GM12878 (cell line): ENCODE results near the gene TMEM88. TPM values are rescaled to one million over a fixed set of nuclear protein-coding genes. Genes with fewer than 3 reads are reported as not detected.

Experiments
- ASH2L ChIP-seq: fragments of 300-600, 200-600 bp; sonication (generic); IDR thresholded peaks from 2 replicates; pipeline ENCODE4 v1.6.1; 2017; ENCODE audit warnings: low read depth, mild to moderate bottlenecking, borderline replicate concordance
- BCL11A ChIP-seq: IDR thresholded peaks from 2 replicates; pipeline ENCODE4 v1.6.1; 2011; ENCODE audit warnings: low read depth, low read length
- BCLAF1 ChIP-seq: fragments of 450-650 bp; IDR thresholded peaks from 2 replicates; pipeline ENCODE4 v1.6.1; 2017; ENCODE audit warnings: antibody characterized with exemption, mild to moderate bottlenecking, moderate library complexity
- CBFB ChIP-seq: IDR thresholded peaks from 2 replicates; pipeline ENCODE4 v1.6.1; 2016; ENCODE audit warnings: antibody characterized with exemption, low read depth
- CREB1 ChIP-seq: IDR thresholded peaks from 2 replicates; pipeline ENCODE4 v1.6.1; 2012; ENCODE audit warnings: low read depth, mild to moderate bottlenecking, inconsistent platforms
- DPF2 ChIP-seq: fragments of 450-650 bp; IDR thresholded peaks from 2 replicates; pipeline ENCODE4 v1.6.1; 2017; ENCODE audit warnings: mild to moderate bottlenecking
- GABPA ChIP-seq: IDR thresholded peaks from 2 replicates; pipeline ENCODE4 v1.6.1; 2014; ENCODE audit warnings: antibody characterized with exemption, low read depth, mild to moderate bottlenecking, inconsistent platforms
- GATAD2B ChIP-seq: fragments of 450-650 bp; conservative IDR thresholded peaks from 2 replicates; pipeline ENCODE4 v1.6.1; 2017; ENCODE audit warnings: low read depth, mild to moderate bottlenecking, moderate library complexity
- HDAC2 ChIP-seq: fragments of 200-600 bp; sonication (generic); IDR thresholded peaks from 2 replicates; pipeline ENCODE4 v1.6.1; 2017
- LARP7 ChIP-seq: fragments of 450-650 bp; IDR thresholded peaks from 2 replicates; pipeline ENCODE4 v1.6.1; 2017; ENCODE audit warnings: mild to moderate bottlenecking
- MXI1 ChIP-seq: fragments of 150-350 bp; IDR thresholded peaks from 2 replicates; pipeline ENCODE4 v1.6.1; 2011; ENCODE audit warnings: low read depth, mild to moderate bottlenecking, inconsistent platforms, low read length, improper control_type of control experiment
- NR2C1 ChIP-seq: fragments of 450-650 bp; IDR thresholded peaks from 2 replicates; pipeline ENCODE4 v1.6.1; 2017; ENCODE audit warnings: antibody characterized with exemption, mild to moderate bottlenecking, moderate library complexity
- NR2C2 ChIP-seq: IDR thresholded peaks from 2 replicates; pipeline ENCODE4 v1.6.1; 2011; ENCODE audit warnings: borderline replicate concordance, low read depth; ENCODE audit not compliant: control insufficient read depth, insufficient read length
- POLR2A ChIP-seq: IDR thresholded peaks from 2 replicates; pipeline ENCODE4 v1.6.1; 2011; ENCODE audit warnings: low read depth, mild to moderate bottlenecking, low read length
- RAD51 ChIP-seq: fragments of 450-650 bp; IDR thresholded peaks from 2 replicates; pipeline ENCODE4 v1.6.1; 2016; ENCODE audit warnings: moderate library complexity, mild to moderate bottlenecking, inconsistent platforms
- RBBP5 ChIP-seq: fragments of 200-600 bp; sonication (generic); conservative IDR thresholded peaks from 2 replicates; pipeline ENCODE4 v1.6.1; 2016
- RELA ChIP-seq: fragments of 450-650 bp; IDR thresholded peaks from 2 replicates; pipeline ENCODE4 v1.8.0; 2014; ENCODE audit warnings: borderline replicate concordance; ENCODE audit not compliant: partially characterized antibody
- RUNX3 ChIP-seq: IDR thresholded peaks from 2 replicates; pipeline ENCODE4 v1.6.1; 2012; ENCODE audit warnings: low read length, inconsistent platforms
- SREBF1 ChIP-seq: IDR thresholded peaks from 2 replicates; pipeline ENCODE4 v1.6.1; 2012; ENCODE audit warnings: mild to moderate bottlenecking, low read length
- TCF12 ChIP-seq: IDR thresholded peaks from 2 replicates; pipeline ENCODE4 v1.6.1; 2011; ENCODE audit warnings: low read depth, mild to moderate bottlenecking, low read length
- ZSCAN29 ChIP-seq: fragments of 450-650 bp; IDR thresholded peaks from 2 replicates; pipeline ENCODE4 v1.6.1; 2017; ENCODE audit warnings: mild to moderate bottlenecking, moderate library complexity
- ZZZ3 ChIP-seq: IDR thresholded peaks from 2 replicates; pipeline ENCODE4 v1.6.1; 2011; ENCODE audit warnings: low read depth; ENCODE audit not compliant: control insufficient read depth, insufficient read length
- polyA plus RNA-seq, 11 experiments: library from polyadenylated mRNA; depleted of rRNA in 4 of 11; unstranded in 6 of 11; stranded (reverse) in 5 of 11; fragments of >200 nt; fragmentation: Nextera tagmentation in 4 of 11; fragmentation: Illumina TruSeq in 1 of 11; extraction: Ambion mirVana in 4 of 11; extraction: Trizol in 1 of 11; gene quantifications; 1 replicate in 1 of 11; 2 replicates in 10 of 11; pipeline versions ENCODE4 v1.2.1 to v1.2.3, GENCODE V29; 2011 to 2016; ENCODE audit warnings: inconsistent platforms in 2 of 11, missing spikeins in 2 of 11, low read depth in 1 of 11
- total RNA-seq, 4 experiments: library from RNA; depleted of rRNA in 3 of 4; stranded (reverse); fragments of >200 nt in 3 of 4; fragmentation: Illumina TruSeq in 1 of 4; extraction: Trizol in 1 of 4; gene quantifications; 2 replicates each; pipeline versions ENCODE4 v1.2.1 to v1.2.3, GENCODE V29; 2013 to 2021
- TF ChIP-seq, protein P1 (sequence below): IDR thresholded peaks from 2 replicates; pipeline ENCODE4 v1.6.1; 2011; ENCODE audit warnings: borderline replicate concordance, low read depth, mild to moderate bottlenecking, moderate library complexity, mixed read lengths, low read length; ENCODE audit not compliant: insufficient read depth; ENCODE audit errors: extremely low read length
- TF ChIP-seq, protein P2 (sequence below): fragments of 150-350 bp; IDR thresholded peaks from 2 replicates; pipeline ENCODE4 v1.6.1; 2016; ENCODE audit warnings: low read depth, low read length
- TF ChIP-seq, protein P3 (sequence below): IDR thresholded peaks from 2 replicates; pipeline ENCODE4 v1.6.1; 2012; ENCODE audit warnings: low read depth, low read length, improper control_type of control experiment

Gene TMEM88
- total and polyA plus RNA-seq, 10 of the 15 experiments (the other 5 are each of a cell fraction or from before 2014, with no cell fraction given), result 0.21 to 2.2 (median 0.62) TPM; not detected in 5

DNA sequence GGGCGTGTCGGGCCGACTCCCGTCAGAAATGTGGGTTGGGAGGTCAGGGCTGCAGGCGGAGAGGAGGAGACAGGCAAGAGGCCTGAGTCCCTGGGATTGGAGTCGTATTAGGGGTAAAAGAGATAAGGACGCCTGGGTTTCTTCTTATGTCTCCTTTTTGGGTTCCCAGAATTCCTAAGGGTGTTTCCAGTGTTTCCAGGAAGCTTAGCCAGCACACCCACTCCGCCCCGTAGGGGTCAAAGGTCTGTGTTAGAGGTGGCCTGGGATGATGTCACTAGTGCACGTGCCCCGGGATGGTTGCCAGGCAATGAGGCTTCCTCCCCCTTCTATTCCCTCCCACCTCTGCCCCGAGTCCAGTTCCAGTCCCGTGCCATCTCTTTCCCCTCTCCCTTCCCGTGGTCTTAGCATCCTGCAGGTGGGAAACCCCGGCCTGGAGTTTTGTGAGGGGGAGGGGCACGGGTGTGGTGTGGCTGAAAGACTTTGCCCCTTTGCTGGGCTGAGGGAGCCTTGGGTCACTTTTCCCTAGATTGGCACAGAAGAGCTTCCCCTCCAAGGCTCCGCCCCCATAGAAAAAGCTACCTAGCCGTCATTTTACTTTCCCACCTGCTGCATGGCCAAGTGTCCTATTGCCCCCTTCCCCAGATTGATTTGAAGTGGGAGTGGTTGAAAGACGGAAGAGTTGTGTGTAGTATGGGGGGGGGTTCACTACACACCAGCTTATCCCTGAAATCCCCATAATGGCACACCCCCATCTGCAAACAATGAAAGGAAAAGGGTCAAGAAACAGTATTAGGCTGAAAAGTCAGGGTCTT, 18.1 kb upstream of the TMEM88 start (continued):
- TF ChIP-seq POLR2A, result 0 out of 2 replicates have a peak, but pooled peaks have one; percentile 16
- peak; percentile 84 for TF ChIP-seq RELA
- no peak for TF ChIP-seq RUNX3
- TF ChIP-seq DPF2, result peak; percentile 34; the same call in 1 of the 2 replicates
- peak; percentile 91 for TF ChIP-seq NR2C1
- no peak for TF ChIP-seq BCLAF1
- TF ChIP-seq, protein P1, sequence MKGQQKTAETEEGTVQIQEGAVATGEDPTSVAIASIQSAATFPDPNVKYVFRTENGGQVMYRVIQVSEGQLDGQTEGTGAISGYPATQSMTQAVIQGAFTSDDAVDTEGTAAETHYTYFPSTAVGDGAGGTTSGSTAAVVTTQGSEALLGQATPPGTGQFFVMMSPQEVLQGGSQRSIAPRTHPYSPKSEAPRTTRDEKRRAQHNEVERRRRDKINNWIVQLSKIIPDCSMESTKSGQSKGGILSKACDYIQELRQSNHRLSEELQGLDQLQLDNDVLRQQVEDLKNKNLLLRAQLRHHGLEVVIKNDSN, result peak; percentile 76
- TF ChIP-seq ASH2L, result no peak
- no peak for TF ChIP-seq HDAC2
- no peak for TF ChIP-seq SREBF1
- TF ChIP-seq RAD51, result peak; percentile 85
- TF ChIP-seq TCF12, result 0 out of 2 replicates have a peak, but pooled peaks have one; percentile 60
- TF ChIP-seq CREB1, result no peak
- TF ChIP-seq BCL11A, result no peak
- TF ChIP-seq, protein P2, sequence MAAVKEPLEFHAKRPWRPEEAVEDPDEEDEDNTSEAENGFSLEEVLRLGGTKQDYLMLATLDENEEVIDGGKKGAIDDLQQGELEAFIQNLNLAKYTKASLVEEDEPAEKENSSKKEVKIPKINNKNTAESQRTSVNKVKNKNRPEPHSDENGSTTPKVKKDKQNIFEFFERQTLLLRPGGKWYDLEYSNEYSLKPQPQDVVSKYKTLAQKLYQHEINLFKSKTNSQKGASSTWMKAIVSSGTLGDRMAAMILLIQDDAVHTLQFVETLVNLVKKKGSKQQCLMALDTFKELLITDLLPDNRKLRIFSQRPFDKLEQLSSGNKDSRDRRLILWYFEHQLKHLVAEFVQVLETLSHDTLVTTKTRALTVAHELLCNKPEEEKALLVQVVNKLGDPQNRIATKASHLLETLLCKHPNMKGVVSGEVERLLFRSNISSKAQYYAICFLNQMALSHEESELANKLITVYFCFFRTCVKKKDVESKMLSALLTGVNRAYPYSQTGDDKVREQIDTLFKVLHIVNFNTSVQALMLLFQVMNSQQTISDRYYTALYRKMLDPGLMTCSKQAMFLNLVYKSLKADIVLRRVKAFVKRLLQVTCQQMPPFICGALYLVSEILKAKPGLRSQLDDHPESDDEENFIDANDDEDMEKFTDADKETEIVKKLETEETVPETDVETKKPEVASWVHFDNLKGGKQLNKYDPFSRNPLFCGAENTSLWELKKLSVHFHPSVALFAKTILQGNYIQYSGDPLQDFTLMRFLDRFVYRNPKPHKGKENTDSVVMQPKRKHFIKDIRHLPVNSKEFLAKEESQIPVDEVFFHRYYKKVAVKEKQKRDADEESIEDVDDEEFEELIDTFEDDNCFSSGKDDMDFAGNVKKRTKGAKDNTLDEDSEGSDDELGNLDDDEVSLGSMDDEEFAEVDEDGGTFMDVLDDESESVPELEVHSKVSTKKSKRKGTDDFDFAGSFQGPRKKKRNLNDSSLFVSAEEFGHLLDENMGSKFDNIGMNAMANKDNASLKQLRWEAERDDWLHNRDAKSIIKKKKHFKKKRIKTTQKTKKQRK, result no peak
- peak; percentile 86 for TF ChIP-seq ZSCAN29
- TF ChIP-seq ZZZ3, result no peak
- TF ChIP-seq RBBP5, result no peak
- no peak for TF ChIP-seq GABPA
- peak; percentile 88 for TF ChIP-seq CBFB
- no peak for TF ChIP-seq LARP7
- TF ChIP-seq NR2C2, result no peak
- peak; percentile 71 for TF ChIP-seq MXI1
- TF ChIP-seq GATAD2B, result peak; percentile 60; the same call in 1 of the 2 replicates
- TF ChIP-seq, protein P3, sequence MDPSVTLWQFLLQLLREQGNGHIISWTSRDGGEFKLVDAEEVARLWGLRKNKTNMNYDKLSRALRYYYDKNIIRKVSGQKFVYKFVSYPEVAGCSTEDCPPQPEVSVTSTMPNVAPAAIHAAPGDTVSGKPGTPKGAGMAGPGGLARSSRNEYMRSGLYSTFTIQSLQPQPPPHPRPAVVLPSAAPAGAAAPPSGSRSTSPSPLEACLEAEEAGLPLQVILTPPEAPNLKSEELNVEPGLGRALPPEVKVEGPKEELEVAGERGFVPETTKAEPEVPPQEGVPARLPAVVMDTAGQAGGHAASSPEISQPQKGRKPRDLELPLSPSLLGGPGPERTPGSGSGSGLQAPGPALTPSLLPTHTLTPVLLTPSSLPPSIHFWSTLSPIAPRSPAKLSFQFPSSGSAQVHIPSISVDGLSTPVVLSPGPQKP, result 0 out of 2 replicates have a peak, but pooled peaks have one; percentile 16
